HK-2 (cell line): Measurements from ENCODE around the gene KPNA1.

Source experiments
- DNase-seq: peaks from one replicate; pipeline ENCODE4 v3.0.0-alpha.2; 2018; ENCODE audit not compliant: unreplicated experiment

Gene KPNA1

DNA sequence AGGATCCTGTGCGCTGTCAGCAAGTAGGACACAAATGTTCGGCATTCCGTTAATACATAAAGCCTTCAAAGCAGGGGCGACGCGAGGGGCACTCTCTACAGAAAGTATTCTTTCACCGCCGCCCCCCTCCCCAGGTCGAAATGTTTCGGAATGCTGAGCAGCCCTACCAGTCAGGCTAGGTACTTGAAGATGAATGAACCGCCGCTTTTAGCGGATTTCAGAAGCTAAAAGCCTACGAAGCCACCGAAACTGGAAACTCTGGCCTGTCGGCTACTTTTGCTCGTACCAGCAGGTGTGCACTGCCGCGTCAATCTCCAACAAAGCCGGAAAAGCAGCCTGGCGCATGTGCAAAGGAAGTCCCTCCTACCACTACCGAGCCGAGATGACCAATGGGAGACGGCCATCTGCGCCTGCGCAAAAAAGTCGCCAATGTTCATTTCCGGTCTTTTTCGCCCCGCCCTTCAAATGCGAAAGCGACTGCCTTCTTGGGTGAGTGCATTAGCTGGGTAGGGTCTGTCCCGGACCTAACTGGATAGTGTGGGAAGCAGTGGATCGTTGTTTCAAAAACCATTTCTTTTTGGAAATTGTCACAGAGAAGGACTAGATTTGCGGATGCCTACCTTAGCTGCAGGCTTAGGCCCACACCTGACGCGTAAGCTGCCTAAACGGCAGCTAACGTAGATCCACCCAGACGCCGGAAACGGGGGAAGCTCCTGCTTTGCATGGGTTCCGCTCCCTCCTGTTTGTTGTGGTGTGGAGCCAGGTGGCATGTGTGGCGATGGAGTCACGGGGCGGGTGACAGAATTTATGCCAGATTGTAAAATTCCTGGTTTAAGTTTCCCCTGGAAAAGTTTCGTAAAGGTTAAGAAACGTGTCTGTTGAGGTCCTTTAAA lies 98.7 kb downstream of the KPNA1 start, which contains the start of gene WDR5B:
WDR5B (minus strand) TSS at position 301 of the 893 bp plus-strand sequence. CDS start 534 bp downstream, outside the sequence.
- DNase-seq: peak; percentile 100

DNA sequence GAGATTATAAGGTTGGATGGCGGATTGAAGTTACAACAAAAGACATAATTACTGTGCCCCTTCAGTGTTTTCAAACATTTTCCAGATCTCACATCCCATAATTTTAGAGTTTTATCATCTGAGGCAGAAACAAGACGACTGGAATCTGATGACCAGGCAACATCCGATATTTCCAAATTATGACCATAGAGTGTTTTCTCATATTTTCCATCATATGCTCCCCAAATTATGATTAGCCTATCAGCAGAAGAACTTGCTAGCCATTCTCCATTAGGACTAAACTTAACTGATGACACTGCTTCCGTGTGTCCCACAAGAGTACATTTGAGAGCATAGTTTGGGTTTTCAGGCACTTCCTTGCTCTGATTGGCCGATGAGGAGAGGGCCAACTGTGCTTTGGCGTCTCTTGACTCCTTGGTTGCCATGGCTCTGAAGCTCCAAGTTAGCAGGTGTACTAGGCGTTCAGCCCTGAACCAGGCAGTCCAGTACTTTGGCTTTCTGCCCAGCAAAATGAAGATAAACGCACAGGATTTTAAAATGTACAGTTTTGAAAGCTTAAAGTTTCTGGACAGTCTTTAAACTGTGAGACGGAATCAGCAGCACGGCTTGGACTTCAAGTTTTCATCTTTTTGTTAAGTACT lies 99.5 kb downstream of the KPNA1 start:
- peak; percentile 43 for DNase-seq

DNA sequence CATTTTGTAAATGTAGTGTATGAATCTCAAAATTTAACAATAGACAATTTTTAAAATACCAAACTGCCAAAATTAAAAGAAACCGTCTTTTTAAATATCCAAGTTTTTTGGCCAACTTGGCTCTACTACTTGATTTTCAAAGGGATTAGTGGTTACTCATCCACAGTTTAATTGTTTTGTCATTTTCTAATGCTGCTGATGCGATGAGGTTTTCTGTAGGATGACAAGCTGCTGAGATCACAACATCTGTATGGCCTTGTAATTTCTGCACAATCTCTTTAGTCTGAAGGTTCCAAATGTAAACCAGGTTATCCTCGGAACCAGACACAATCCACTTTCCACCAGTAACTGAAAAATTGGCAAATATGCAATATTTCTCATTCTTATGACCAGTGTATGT lies 100.3 kb downstream of the KPNA1 start:
- DNase-seq: no peak

DNA sequence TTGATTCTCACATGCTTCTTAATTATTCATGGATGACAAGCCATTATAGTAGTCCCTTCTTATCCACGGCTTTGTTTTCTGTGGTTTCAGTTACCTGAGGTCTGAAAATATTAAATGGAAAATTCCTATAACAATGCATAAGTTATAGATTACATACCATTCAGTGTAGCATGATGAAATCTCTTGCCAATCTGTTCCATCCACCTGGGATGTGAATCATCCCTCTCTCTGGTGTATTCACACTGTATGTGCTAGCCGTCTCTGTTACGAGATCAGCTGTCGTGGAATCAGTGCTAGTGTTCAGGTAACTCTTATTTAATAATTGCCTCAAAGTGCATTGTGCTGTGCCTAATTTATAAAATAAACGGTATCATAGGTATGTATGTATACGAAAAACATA lies 104.1 kb downstream of the KPNA1 start:
- DNase-seq: no peak

DNA sequence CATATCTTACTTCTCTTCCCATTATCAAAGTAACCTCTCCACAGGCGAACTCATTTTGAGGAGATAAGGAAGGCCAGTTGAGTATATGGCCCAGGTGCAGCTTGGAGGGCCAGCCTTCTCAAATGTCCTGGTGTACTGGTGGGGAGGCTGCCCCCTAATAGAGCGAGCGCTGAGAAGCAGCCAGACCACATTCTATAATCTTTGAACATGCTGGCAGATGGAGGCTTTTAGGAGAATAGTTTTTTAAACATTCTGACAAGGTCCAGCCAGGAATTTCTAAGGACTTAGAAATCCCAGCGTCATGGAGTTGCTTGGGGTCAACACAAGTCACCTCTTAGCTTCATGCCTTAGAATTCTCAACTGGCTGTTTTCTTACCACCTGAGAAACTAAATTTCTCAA lies 104.6 kb downstream of the KPNA1 start:
- no peak for DNase-seq

DNA sequence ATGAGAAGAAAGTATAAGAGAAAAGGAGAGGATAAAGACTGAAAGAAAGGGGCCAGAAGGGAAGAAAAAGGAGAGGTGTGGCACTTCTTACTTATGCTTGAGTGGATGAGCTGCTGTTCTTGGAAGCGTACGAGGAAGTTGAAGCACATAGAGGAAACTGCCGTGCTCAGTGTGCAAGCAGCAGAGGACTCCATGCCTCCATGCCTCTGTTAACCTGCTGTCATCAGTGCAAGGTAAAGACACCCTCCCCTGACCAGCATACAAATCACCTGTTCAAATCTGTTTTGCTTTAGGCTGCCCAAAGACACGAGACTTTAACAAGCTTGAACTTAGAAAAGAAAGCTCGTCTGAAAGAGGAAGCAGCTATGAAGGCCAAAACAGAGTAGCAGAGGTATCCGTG lies 105.3 kb downstream of the KPNA1 start:
- DNase-seq: no peak

DNA sequence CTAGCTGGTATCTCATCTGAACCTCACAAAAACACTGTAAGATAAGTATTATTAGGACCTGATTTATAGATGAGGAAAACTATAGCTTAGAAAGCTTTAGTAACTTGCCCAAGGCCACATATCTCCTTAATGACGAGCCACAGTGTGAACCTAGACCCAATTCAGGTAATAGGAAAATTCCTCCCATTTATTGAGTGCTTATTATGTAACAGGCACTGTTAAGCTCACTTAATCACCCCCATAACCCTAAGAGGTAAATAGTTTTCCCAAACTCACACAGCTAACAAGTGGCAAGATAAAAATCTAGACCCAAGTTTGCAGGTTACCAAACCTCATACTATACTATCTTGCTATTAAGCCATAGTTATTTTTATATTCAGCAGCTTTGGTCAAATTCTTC lies 106.8 kb downstream of the KPNA1 start:
- DNase-seq: no peak

DNA sequence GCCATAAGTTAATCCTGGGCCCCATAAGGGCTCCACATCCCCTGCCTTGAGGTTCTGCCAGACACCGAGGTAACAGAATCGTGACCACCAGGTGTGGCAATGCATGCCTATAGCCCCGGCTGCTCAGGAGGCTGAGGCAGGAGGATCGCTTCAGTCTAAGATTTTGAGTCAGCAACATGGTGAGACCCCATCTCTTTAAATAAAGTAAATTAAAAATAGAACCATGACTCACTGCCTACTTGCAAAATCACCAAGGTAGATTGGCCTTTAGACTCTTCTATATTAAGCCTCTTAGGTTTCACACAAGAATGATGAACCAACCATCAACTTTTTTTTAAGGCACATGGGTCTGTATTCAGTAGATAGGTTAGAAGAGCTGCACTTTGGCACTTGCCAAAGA lies 108.5 kb downstream of the KPNA1 start:
- DNase-seq: no peak

DNA sequence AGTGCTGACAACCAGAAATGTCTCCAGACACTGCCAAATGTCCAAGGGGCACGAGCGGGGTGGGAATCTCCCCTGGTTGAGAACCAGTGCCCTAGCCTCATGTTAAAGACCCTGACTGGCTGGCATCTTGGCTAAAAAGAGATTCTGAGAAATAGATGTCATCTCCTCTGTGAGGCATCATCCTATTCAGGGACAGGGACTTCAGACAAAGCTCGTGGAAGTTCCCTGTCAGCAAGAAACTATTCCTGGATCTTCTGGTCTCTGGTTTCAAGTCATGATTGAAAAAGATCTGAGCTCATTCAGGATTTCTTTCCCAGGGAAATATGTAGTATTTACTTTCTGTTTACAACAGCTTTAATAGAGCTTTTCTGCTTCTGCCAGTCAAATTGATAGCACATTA lies 109.7 kb downstream of the KPNA1 start:
- DNase-seq: no peak

DNA sequence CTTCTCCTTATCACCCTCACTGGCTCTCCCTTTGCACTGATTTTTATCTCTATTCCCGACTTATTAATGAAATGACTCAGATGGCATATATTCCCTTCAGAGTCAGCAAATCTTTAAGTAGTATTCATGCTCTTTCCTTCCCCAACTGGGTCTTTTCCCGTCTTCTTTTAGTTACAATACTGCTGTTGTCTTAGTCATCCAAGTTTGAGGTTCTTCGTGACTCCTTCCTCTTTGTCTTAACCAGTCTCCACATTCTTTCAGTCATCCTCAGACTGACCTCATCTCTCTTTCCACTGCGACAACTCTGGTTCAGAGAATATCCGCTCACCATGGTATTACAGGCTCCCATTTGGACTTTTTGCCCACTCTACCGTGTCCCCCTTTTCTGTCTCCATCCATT lies 111.2 kb downstream of the KPNA1 start:
- no peak for DNase-seq

DNA sequence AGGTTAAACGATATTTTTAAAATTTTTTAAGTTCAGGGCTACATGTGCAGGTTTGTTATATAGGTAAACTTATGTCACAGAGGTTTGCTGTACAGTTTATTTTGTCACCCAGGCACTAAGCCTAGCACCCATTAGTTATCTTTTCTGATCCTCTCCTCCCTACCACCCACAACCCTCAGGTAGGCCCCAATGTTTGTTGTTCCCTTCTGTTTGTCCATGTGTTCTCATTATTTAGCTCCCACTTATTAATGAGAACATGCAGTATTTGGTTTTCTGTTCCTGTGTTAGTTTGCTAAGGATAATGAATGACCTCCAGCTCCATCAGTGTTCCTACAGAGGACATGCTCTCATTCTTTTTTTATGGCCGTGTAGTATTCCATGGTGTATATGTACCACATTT lies 115.8 kb downstream of the KPNA1 start:
- no peak for DNase-seq

DNA sequence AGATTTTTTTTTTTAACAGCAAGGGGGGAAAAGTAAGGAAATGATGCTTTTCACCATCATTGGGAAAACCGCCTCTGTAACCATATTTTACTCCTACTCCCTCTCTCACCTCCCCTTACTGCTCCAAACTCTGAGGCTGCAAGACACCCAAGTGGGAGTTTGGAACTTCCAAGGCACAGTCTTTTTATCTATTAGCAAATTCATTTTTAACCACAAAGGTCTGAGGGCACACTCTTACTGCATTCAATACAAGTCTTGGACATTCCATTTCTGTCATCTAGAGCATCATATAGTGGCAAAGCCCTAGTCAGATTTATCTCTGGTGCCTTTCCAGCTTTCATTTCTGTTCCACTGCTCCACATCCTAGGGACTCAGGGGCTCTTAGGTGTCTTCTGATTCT lies 117.5 kb downstream of the KPNA1 start:
- no peak for DNase-seq

DNA sequence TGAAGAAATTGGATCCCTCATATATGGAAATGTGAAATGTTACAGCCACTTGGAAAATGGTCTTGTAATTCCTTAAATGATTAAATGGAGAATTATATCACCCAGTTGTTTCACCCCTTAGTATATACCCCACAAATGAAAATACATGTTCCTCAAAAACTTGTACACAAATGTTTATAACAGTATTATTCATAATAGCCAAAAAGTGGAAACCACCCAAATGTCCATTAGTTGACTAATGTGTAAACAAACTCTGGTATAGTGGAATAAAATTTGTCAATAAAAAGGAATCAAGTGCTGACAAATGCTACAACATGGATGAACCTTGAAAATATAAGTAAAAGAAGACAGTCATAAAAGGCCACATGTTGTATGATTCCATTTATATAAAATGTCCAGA lies 118.2 kb downstream of the KPNA1 start:
- DNase-seq: no peak

DNA sequence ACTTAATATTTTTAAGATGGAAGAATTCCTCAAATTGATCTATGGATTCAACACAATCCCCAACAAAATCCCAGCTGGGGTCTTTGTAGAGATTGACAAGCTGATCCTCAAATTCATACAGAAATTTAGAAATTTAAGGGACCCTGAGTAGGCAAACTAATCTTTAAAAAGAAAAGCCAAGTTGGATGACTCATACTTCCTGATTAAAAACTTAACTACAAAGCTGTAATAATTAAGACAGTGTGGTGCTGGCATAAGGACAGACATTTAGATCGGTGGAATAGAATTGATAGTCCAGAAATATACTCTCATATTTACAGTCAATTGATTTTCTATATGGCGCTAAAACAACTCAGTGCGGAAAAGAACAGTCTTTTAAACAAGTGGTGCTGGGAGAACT lies 119.2 kb downstream of the KPNA1 start:
- DNase-seq: no peak

DNA sequence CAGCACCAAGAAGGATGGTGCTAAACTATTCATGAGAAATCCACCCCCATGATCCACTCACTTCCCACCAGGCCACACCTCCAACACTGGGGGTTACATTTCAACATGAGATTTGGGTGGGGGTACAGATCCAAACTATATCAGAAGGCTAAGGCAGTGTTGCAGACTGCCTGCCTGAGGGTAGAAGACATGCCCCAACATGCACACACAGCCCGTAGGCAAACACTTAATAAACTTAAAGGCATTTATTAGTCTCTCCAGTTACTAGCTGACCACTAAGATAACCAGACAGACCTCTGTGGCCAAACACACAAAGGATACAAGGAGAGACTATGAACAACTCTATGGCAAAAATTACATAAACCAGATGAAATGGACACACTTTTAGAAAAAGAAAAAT lies 120.6 kb downstream of the KPNA1 start:
- DNase-seq: no peak

DNA sequence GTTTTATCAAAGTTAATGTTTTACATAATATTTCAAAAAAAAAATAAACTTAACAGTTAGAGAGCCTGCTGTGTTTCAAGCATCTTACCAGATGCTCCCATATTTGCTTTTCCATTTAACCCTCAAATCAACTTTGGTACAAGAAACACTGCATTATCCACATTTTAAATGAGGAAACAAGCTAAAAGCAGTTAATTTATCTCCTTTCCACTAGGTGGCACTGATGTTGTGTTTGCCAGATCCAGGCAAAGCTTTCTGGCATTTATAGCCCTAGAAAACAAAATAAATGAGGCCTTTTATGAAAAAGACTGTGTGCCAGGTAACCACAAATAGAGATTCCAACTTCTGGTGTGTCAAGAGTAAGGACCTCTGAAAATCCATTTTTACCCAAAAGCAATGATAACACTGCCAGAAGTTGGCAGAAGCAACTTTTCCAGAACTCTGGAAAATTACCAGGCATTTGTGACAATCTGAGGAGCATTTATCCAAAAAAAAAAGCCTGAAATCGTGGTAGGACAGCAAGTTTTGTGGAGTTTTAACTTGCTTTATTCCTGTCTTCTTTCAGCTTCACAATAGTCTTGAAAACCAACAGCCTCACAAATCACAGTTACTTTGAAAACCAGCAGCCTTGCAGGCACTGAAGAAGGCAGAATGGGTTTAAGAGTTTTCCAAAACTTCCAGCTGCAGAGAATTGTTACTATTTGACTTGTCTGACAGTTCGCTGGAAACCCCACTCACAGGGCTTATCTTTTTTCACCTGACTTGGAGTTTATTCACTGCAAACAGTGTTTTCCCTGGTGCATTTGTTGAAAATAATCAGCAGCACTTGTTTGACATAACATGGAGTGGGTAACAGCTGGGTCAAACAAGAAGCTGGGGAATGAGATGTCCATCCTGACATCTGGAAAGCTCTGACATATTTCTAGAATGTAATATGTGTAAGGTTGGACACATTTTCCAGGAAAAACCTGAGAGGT lies 121.6 kb downstream of the KPNA1 start:
- DNase-seq: no peak

DNA sequence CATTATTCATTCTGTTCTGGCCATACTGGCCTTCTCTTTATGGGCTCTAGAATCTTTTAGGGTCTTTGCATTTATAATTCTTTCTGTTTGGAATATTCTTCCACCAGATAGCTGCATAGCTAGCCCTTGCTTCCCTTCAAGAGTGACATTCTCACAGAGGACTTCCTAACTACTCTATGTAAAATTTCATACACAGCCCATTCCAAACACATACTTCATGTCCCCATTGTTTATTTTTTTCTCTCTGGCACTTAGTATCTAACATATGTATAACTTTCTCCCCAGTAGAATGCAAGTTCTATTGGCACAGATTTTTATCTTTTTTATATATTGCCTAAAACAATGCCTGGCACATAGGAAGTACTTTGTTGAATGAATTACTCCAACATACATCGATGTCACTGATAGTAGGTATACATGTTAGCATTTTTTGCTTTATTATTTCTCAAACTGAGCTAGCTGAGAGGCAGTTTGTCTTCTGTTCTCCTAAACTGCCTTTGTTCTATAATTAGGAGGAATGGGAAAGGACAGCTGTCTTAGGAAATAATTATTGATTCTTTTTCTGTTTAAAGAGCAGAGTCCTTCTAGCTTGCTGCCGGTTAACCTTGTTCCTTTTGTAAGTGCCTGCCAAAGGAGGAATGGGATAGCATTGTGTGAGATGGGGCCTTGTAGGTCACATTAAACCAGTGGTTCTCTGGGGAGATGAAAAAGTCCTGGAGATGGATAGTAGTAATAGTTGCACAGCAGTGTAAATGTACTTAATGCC lies 122.9 kb downstream of the KPNA1 start:
- DNase-seq: no peak

DNA sequence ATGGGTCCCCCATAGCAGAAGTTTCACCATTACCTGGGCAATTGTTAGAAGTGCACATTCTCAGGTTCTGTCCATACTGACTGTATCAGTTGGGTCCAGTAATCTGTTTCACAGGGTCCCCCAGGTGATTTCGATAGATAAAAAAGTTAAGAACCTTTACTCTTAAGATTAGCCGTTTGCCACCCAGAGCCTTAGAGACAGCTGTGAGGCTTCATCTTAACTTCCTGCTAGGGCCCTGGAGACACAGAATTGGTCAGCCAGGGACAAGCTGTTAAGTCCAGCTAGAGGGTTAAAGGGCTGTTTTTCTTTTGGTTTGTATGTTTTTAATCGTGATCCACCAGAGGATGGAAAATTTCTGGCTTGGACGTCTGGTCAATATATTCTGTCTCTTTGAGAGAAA lies 124.1 kb downstream of the KPNA1 start:
- DNase-seq: no peak

DNA sequence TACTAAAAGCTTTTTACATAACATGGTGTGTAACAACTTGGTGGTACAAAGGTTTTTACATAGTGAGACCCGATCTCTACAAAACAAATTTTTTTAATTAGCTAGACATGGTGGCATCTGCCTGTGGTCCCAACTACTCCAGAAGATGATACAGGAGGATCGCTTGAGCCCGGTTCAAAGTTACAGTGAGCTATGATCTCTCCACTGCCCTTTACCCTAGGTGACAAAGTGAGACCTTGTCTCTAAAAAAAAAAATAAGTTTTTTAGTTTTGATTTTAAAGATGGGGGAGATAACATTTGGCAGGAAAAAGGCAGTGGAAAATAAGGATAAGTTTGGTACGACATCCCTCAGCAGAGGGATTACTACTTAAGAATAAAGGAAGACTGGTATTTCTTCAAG lies 124.8 kb downstream of the KPNA1 start:
- DNase-seq: no peak

DNA sequence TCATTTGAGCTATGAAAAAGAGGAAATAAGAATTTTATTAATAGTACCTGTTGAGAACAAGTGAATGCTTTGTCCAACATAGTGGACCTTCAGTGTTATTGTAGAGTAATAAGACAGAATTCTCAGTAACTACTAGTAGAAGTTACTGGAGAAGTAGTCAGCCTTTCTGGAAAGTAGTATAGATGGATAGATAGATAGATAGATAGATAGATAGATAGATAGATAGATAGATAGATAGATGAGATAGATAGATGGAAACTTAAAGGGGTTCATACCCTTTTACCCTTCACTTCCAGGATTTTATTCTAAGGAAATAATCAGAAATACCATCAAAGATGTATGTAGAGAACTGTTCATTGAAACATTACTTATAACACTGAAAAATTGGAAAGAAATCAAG lies 125.5 kb downstream of the KPNA1 start:
- no peak for DNase-seq

DNA sequence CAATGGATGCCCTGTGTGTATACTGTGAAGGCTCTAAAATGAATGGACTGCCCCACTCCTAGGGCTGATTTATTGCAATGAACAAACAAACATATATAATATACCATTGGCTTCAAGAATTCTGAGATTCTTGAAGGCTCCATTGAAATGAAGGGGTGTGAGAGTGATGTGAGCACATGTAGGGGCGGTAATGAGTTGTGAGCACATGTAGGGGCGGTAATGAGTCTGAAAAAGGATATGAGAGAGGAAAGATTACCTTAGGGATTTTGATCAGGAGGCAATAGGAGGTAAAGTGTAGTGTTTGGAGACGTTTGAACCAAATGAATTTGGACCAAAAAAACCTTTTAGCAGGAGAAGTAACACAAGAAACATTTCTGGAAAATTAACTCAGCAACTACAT lies 127.0 kb downstream of the KPNA1 start:
- DNase-seq: no peak
